ENCODE data around the gene HSD11B2. TPM values are rescaled to one million over a fixed set of nuclear protein-coding genes. Genes with fewer than 3 reads are reported as not detected.

Gene HSD11B2
- total and polyA plus RNA-seq, 10 donors = 0.85 to 18.3 (median 4.2) TPM

GRCh38 chr16:67463059-67463458 is 32.1 kb downstream of the HSD11B2 start:
- peaks cover 44 to 100% (median 88%) of the 10 kb centered on the region in 6 donors for H3K4me1 ChIP-seq
- 87 to 94% (median 92%) methylated on average over 5 of the region's 5 CpGs for WGBS, 5 donors

GRCh38 chr16:67463691-67464090 is 32.8 kb downstream of the HSD11B2 start:
- H3K4me1 ChIP-seq = peaks cover 37 to 100% (median 88%) of the 10 kb centered on the region in 6 donors
- no peak overlapping the region for H3K27ac ChIP-seq
- WGBS, 5 donors = 91 to 100% (median 94%) methylated on average over 2 to 4 of the region's 4 CpGs
- TF ChIP-seq CTCF (IDR thresholded peaks at IDR 0.05 in 8 of 11, conservative IDR thresholded peaks at IDR 0.05 in 3 of 11) (no peak), POLR2AphosphoS5 (IDR thresholded peaks at IDR 0.05) (no peak), POLR2A (IDR thresholded peaks at IDR 0.05) (no peak)
- H3K36me3 ChIP-seq = peaks cover 0 to 57% (median 5%) of the 10 kb centered on the region in 6 donors
- H3K27me3 ChIP-seq (replicated peaks in 1 of 7) = no peaks in the 10 kb centered on the region
- DNase-seq = no peak
- intact Hi-C loops (cut with DNase I; ENCODE audit: low total_unique reads) = loop anchor here (5.0 kb wide), 1 partner anchor 36 kb away; no protein-coding TSS in a partner anchor
- no peak overlapping the region for H3K4me3 ChIP-seq
- no peaks in the 10 kb centered on the region for H3K9me3 ChIP-seq

More at GRCh38 chr16:67463059-67463458, 32.1 kb downstream of the HSD11B2 start:
- no peak for DNase-seq
- intact Hi-C loops (cut with DNase I; ENCODE audit: low total_unique reads) = loop anchor here (5.0 kb wide), 1 partner anchor 36 kb away; no protein-coding TSS in a partner anchor
- Histone ChIP-seq H3K4me3 (no peak overlapping the region), H3K27ac (no peak overlapping the region), H3K36me3 (peaks cover 0 to 62% (median 5%) of the 10 kb centered on the region in 6 donors), H3K27me3 (replicated peaks in 1 of 7) (no peaks in the 10 kb centered on the region), H3K9me3 (no peaks in the 10 kb centered on the region)
- TF ChIP-seq POLR2A (IDR thresholded peaks at IDR 0.05) (no peak), CTCF (IDR thresholded peaks at IDR 0.05 in 8 of 11, conservative IDR thresholded peaks at IDR 0.05 in 3 of 11) (no peak), POLR2AphosphoS5 (IDR thresholded peaks at IDR 0.05) (no peak)

- Histone ChIP-seq H3K36me3 (peaks cover 0 to 50% (median 5%) of the 10 kb centered on the region in 6 donors), H3K4me1 (peaks cover 28 to 100% (median 88%) of the 10 kb centered on the region in 6 donors), H3K27ac (no peak overlapping the region), H3K4me3 (no peak overlapping the region), H3K9me3 (no peaks in the 10 kb centered on the region), H3K27me3 (replicated peaks in 1 of 7) (no peaks in the 10 kb centered on the region)
- 67 to 100% (median 78%) methylated on average over 1 to 2 of the region's 2 CpGs for whole genome bisulfite sequencing, 5 donors
- intact Hi-C loops (cut with DNase I; ENCODE audit: low total_unique reads) = loop anchor here (5.0 kb wide), 1 partner anchor 37 kb away; no protein-coding TSS in a partner anchor
- TF ChIP-seq CTCF (IDR thresholded peaks at IDR 0.05 in 8 of 11, conservative IDR thresholded peaks at IDR 0.05 in 3 of 11) = no peak
- no peak for TF ChIP-seq POLR2A (IDR thresholded peaks at IDR 0.05)
- no peak for TF ChIP-seq POLR2AphosphoS5 (IDR thresholded peaks at IDR 0.05)
- DNase-seq = no peak
These were observed 33.6 kb downstream of the HSD11B2 start for GRCh38 chr16:67464565-67464964.

GRCh38 chr16:67466581-67466980 is 35.7 kb downstream of the HSD11B2 start:
- intact Hi-C loops (cut with DNase I; ENCODE audit: low total_unique reads) = no loop called here

More at GRCh38 chr16:67466581-67466980, 35.7 kb downstream of the HSD11B2 start:
- no peak for TF ChIP-seq CTCF (IDR thresholded peaks at IDR 0.05 in 8 of 11, conservative IDR thresholded peaks at IDR 0.05 in 3 of 11)
- TF ChIP-seq POLR2A (IDR thresholded peaks at IDR 0.05) = no peak
- no peak for TF ChIP-seq POLR2AphosphoS5 (IDR thresholded peaks at IDR 0.05)
- Histone ChIP-seq H3K9me3 (no peaks in the 10 kb centered on the region), H3K4me1 (peaks cover 23 to 100% (median 85%) of the 10 kb centered on the region in 6 donors), H3K36me3 (peaks cover 0 to 30% (median 0%) of the 10 kb centered on the region in 6 donors), H3K4me3 (no peak overlapping the region), H3K27ac (no peak overlapping the region), H3K27me3 (replicated peaks in 1 of 7) (no peaks in the 10 kb centered on the region)
- no peak for DNase-seq
- 73 to 89% (median 88%) methylated on average over 6 of the region's 6 CpGs for WGBS, 5 donors

Data from spleen (tissue), 11 donors.